T-helper 17 cell (primary cell): ENCODE data around the gene TMEM94. TPM values are rescaled to one million over a fixed set of nuclear protein-coding genes. Genes with fewer than 3 reads are reported as not detected.
A peak's percentile ranks its signal among the peaks of the same experiment; 100 is the strongest.
"Not testable (repeated sequence)": the region's sequence is repeated elsewhere in the genome, so short reads cannot be mapped to it uniquely, and the experiment has no call there.

Source experiments
- ATAC-seq: fragments of 150-1000 bp; cut with Tn5 transposase; 2 replicates; pipeline ENCODE4 v1.10.0; 2021; ENCODE audit warnings: mild to moderate bottlenecking, moderate library complexity
- DNase-seq, 3 donors: peaks; one replicate each; pipeline versions ENCODE4 v3.0.0 to v3.0.0-alpha.2; 2020 to 2021
- H3K9me3 ChIP-seq: one replicate; pipeline ENCODE4 v1.7.0; 2013; ENCODE audit warnings: low read length, mild to moderate bottlenecking; ENCODE audit not compliant: control insufficient read depth, poor library complexity, severe bottlenecking
- H3K27ac Mint-ChIP-seq: one replicate; pipeline ENCODE4 v1.8.0; 2022; ENCODE audit warnings: mild to moderate bottlenecking, moderate library complexity, mixed read lengths
- H3K27me3 Mint-ChIP-seq: one replicate; pipeline ENCODE4 v1.8.0; 2022; ENCODE audit warnings: mixed read lengths
- H3K36me3 Mint-ChIP-seq: one replicate; pipeline ENCODE4 v1.8.0; 2022; ENCODE audit warnings: low read depth, mixed read lengths
- H3K4me1 Mint-ChIP-seq: one replicate; pipeline ENCODE4 v1.8.0; 2022; ENCODE audit warnings: mild to moderate bottlenecking, mixed read lengths
- H3K4me3 Mint-ChIP-seq: one replicate; pipeline ENCODE4 v1.8.0; 2022; ENCODE audit warnings: mild to moderate bottlenecking, moderate library complexity, mixed read lengths
- total RNA-seq, 4 donors: library from RNA in 2 of 4; stranded (reverse) in 2 of 4; gene quantifications; one replicate each; pipeline ENCODE4 v1.2.3 and lab custom pipeline; 2022 to 2026

The TMEM94 gene
- total RNA-seq, 2 donors from 2014 or later = 70.1 to 70.2 TPM

GRCh38 chr17:75433218-75433783, 23.1 kb upstream of the TMEM94 start:
- H3K27ac Mint-ChIP-seq = no peak overlapping the region
- ATAC-seq (no peak), DNase-seq (no peak)
- no peak overlapping the region for H3K4me3 Mint-ChIP-seq
- H3K36me3 Mint-ChIP-seq = no peaks in the 10 kb centered on the region
- H3K9me3 ChIP-seq = no peaks in the 10 kb centered on the region
- H3K4me1 Mint-ChIP-seq = peaks cover 16% of the 10 kb centered on the region
- H3K27me3 Mint-ChIP-seq = peaks cover 6% of the 10 kb centered on the region

GRCh38 chr17:75434433-75434832, 22.0 kb upstream of the TMEM94 start:
- not testable (repeated sequence) for H3K4me3 Mint-ChIP-seq, H3K36me3 Mint-ChIP-seq, DNase-seq, H3K27me3 Mint-ChIP-seq, ATAC-seq, H3K9me3 ChIP-seq
- H3K27ac Mint-ChIP-seq = peak overlapping the region; percentile 11
- peaks cover 16% of the 10 kb centered on the region for H3K4me1 Mint-ChIP-seq

GRCh38 chr17:75437404-75437803, 19.0 kb upstream of the TMEM94 start:
- not testable (repeated sequence) for H3K4me3 Mint-ChIP-seq, H3K36me3 Mint-ChIP-seq, H3K27me3 Mint-ChIP-seq, H3K9me3 ChIP-seq, ATAC-seq, DNase-seq
- Mint-ChIP-seq H3K27ac (peak overlapping the region; percentile 83), H3K4me1 (peaks cover 18% of the 10 kb centered on the region)

GRCh38 chr17:75439287-75439686, 17.1 kb upstream of the TMEM94 start:
- Mint-ChIP-seq H3K36me3 (no peaks in the 10 kb centered on the region), H3K27me3 (no peaks in the 10 kb centered on the region), H3K4me1 (peaks cover 18% of the 10 kb centered on the region), H3K27ac (no peak overlapping the region), H3K4me3 (no peak overlapping the region)
- no peak for DNase-seq
- ATAC-seq = no peak
- H3K9me3 ChIP-seq = no peaks in the 10 kb centered on the region

GRCh38 chr17:75440738-75441448, 15.5 kb upstream of the TMEM94 start:
- no peak for DNase-seq
- Mint-ChIP-seq H3K27ac (no peak overlapping the region), H3K27me3 (no peaks in the 10 kb centered on the region), H3K36me3 (no peaks in the 10 kb centered on the region), H3K4me3 (no peak overlapping the region), H3K4me1 (peaks cover 13% of the 10 kb centered on the region)
- H3K9me3 ChIP-seq = no peaks in the 10 kb centered on the region
- ATAC-seq = no peak

GRCh38 chr17:75442168-75443103, 14.0 kb upstream of the TMEM94 start:
- H3K9me3 ChIP-seq = no peaks in the 10 kb centered on the region
- no peaks in the 10 kb centered on the region for H3K27me3 Mint-ChIP-seq
- ATAC-seq (no peak), DNase-seq (no peak)
- H3K4me1 Mint-ChIP-seq = peaks cover 5% of the 10 kb centered on the region
- no peak overlapping the region for H3K4me3 Mint-ChIP-seq
- no peaks in the 10 kb centered on the region for H3K36me3 Mint-ChIP-seq
- H3K27ac Mint-ChIP-seq = no peak overlapping the region

GRCh38 chr17:75445296-75445695, 11.1 kb upstream of the TMEM94 start:
- no peak overlapping the region for H3K4me3 Mint-ChIP-seq
- peaks cover 7% of the 10 kb centered on the region for H3K4me1 Mint-ChIP-seq
- H3K27ac Mint-ChIP-seq = no peak overlapping the region
- ATAC-seq (no peak), DNase-seq (no peak)
- no peaks in the 10 kb centered on the region for H3K27me3 Mint-ChIP-seq
- no peaks in the 10 kb centered on the region for H3K9me3 ChIP-seq
- no peaks in the 10 kb centered on the region for H3K36me3 Mint-ChIP-seq

- not testable (repeated sequence) for H3K4me3 Mint-ChIP-seq, H3K27me3 Mint-ChIP-seq, H3K9me3 ChIP-seq, DNase-seq, H3K36me3 Mint-ChIP-seq, H3K27ac Mint-ChIP-seq, ATAC-seq, H3K4me1 Mint-ChIP-seq
These were observed 10.5 kb upstream of the TMEM94 start for GRCh38 chr17:75445896-75446295.

- no peak for DNase-seq
- ATAC-seq = no peak
- H3K4me3 Mint-ChIP-seq = no peak overlapping the region
- H3K9me3 ChIP-seq = no peaks in the 10 kb centered on the region
- H3K27ac Mint-ChIP-seq = no peak overlapping the region
- no peaks in the 10 kb centered on the region for H3K27me3 Mint-ChIP-seq
- H3K4me1 Mint-ChIP-seq = peaks cover 4% of the 10 kb centered on the region
- H3K36me3 Mint-ChIP-seq = no peaks in the 10 kb centered on the region
These were observed 8.2 kb upstream of the TMEM94 start for GRCh38 chr17:75447951-75448856.

- Mint-ChIP-seq H3K4me1 (peaks cover 4% of the 10 kb centered on the region), H3K36me3 (no peaks in the 10 kb centered on the region), H3K27me3 (peaks cover 6% of the 10 kb centered on the region), H3K4me3 (no peak overlapping the region), H3K27ac (no peak overlapping the region)
- DNase-seq = no peak
- H3K9me3 ChIP-seq = no peaks in the 10 kb centered on the region
- ATAC-seq = no peak
These were observed 6.2 kb upstream of the TMEM94 start for GRCh38 chr17:75450270-75450669.

GRCh38 chr17:75454193-75454592, 2.2 kb upstream of the TMEM94 start:
- ATAC-seq (no peak), DNase-seq (no peak)
- H3K9me3 ChIP-seq = no peaks in the 10 kb centered on the region
- no peaks in the 10 kb centered on the region for H3K36me3 Mint-ChIP-seq
- peak overlapping the region; percentile 75 for H3K27ac Mint-ChIP-seq
- H3K4me1 Mint-ChIP-seq = peaks cover 19% of the 10 kb centered on the region
- no peak overlapping the region for H3K4me3 Mint-ChIP-seq
- H3K27me3 Mint-ChIP-seq = peaks cover 6% of the 10 kb centered on the region

GRCh38 chr17:75454672-75455071, 1.8 kb upstream of the TMEM94 start:
- ATAC-seq, H3K9me3 ChIP-seq, H3K27ac Mint-ChIP-seq, H3K27me3 Mint-ChIP-seq, H3K36me3 Mint-ChIP-seq, H3K4me3 Mint-ChIP-seq, DNase-seq: not testable (repeated sequence)
- H3K4me1 Mint-ChIP-seq = peaks cover 19% of the 10 kb centered on the region
